Midbrain (tissue), 1 donor: ENCODE measurements around the gene PDYN.
A peak's percentile ranks its signal among the peaks of the same experiment; 100 is the strongest.

Source experiments
- DNase-seq: peaks from one replicate; lab custom pipeline; 2025; lab: John Stamatoyannopoulos, UW

The PDYN gene

DNA sequence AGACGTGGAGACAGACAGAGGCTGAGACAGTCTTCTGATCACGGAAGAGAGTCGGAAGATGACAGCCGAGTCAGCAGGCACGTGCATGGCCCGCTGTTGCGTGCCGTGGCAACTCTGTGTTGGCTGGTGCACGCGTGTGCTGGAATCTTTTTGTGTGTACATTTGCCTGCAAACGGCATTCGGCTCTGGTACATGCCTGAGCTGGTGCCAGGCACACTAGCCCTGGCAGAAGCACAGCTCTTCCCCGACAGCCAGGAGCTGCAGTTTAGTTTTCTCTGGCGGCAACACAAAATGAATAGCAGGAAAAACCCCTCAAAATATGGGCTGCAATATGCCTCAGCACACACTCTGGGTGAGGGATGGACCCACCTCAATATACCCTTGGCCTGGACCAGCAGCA, 769 bp upstream of the PDYN start:
- DNase-seq: no peak

DNA sequence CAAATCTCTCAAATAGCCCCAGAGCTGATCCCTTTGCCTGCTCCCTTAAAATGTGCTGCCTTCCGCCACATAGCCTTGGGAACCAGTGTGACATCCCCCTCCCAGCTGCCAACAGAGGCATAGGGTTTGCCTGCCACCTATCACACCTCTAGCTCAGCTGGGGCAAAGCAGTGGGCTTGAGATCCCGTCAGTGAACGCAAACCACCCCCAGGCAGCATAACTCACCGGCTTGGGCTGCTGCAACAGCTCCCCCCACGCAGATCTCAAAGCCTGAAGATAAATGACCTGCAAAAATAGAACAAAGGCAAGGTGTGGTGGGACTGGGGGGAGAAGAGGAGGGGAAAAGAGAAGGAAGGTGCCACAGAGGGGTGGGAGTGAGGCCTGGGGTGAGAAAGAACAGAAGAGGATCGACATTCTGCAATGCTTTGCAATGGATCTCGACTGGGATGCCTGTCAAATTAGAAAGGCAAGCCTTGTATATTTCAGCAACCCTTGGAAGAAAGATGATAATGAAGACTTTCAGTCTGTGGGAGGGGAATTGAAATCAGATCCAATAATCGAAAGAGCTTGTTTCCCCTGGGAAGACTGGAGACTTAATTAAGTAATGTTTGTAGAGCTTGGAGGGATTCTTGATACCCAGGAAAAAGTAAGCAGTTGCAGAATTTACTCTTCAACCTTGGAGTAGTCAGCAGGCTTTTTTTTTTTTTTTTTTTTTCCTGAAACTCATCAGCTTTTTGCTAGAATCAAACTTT, 1.3 kb downstream of the PDYN start:
- DNase-seq: no peak

DNA sequence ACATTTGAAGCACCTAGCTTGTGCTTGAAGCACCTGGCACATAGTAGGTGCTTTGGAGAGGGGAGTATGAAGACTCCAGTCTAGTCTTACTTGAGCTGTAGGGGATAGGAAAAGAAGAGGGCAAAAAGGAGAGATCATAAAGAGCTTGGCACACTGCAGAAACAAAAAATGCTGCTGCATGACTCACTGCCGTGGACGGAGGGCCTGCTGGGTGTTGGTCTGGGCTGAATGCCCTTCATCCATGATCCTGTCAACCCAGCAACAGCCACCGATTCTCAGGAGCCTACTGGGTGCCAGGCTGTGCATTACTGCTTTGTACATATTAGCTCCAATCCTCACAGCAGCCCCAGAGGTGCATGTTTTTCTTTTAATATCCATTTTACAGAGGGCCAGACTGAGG, 6.0 kb downstream of the PDYN start:
- no peak for DNase-seq

DNA sequence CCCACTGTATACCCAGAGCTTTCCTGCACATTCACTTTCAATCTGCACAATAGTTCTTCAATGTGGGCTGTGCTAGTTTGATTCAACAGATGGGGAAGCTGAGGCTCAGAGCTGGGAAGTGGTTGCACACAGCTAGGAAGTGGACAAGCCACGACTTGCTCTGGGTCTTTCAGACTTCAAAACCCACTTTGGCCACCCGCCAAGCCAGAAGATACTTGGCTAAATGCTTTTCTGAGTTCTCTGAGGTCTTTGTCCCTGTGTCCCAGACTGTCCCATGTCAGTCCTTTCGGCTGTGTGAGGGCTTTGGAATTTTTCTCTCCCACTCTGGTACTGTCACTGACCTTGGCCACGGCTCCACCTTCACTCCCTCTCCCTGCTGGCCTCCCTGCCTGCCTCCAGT, 10.6 kb downstream of the PDYN start:
- DNase-seq: no peak

DNA sequence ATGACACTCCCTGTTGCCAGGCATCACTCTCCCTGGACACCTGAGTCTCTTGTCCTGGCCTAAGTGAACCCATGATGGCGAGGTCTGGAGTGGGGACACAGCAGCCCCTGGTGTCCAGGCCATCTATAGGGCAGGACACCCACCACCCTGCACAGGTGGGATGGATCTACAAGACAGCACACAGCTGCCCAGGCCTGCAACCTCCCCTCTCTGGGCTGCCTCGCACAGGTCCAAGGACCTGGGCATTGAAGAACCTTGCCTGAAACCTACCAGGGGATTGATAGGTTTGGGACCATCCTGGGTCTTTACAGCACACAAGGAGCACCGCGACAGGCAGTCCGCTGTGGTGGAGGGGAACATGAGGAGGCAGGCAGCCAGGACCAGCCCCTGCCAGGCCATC, 11.2 kb downstream of the PDYN start:
- no peak for DNase-seq

DNA sequence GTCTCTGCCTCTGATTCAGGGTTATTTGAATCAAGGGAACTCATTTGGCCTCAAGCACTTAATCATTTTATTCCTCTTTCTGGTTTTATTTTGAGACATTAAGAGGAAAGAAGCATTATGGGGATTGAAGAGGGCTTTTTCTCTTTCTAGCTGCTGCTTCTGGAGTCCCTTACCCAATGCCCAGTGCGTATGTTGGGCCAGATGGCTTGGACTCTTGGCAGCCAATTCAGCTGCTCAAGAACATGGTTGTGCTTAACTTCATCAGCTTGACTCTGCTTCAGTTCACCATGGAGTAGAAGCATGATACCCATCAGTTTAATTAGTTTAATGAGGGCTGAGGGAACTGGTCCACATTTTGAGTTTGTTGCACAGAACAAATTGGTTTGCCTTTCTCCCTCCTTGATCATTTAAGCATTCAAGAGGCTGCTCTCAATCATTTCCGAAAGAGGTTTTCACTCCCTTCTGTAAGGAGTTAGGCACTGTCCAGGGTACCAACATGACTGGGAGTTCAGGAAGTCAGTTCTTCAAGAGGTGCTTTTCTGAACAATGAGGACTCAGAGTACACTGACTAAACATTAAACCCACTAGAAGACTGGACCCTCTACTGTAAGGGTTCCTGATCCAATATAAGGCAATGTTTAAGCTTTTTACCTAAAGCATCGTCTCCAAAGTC, 14.6 kb downstream of the PDYN start:
- no peak for DNase-seq

DNA sequence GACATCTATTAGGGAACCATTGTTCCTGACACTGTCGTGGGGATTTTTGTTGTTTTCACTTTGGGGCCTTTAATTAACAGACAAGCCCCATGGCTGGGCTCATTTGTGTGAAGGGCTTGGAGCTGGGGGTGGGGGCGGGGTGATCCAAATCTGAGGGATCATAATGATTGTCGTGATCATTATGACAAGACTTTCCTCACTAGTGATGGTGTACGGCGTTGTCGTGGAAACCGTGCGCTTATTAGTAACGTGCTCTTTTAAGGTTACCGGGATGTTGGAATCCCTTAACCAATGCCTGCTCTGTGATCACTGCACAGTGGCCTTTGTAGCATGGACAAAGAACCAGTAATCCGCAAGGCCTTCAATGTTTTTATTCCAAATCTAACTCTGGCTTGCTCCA, 18.6 kb downstream of the PDYN start:
- DNase-seq: no peak

DNA sequence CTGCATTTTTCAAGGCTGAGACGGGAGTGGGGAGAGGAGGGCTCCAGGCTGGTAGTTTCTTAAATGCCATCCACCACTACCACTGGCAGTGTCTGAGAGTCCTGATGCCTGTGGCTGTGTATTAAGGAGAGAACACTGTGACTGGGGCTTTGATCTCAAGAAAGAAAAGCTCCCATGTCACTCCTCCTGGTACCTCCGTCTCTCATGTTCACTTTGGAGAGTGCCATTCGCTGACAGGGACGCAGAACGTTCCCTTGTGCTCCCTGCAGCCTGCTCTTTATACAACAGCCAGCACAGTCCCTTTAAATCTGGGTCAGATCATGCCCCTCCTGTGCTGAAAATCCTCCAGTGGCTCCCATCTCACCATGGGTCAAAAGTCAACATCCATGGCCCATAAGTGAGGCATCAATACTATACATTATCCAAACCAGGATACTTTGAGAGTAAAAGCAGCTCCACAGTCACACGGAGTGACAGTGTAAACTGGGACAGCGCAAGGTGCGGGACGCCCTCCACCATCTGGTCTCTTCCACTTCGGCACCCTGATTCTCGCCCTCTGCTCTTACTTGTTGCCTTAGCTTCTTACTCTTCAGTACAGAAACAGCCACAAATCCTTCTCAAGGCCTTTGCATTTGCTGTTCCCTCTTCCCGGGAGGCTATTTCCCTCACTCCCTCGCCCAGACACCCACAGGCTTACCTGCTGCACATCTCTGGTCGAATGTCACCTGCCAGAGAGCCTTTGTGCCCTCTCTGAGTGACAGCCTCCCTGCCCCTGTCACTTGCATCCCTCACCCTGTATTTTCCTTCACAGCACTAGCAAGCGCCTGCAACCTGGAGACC, 20.0 kb downstream of the PDYN start:
- no peak for DNase-seq

DNA sequence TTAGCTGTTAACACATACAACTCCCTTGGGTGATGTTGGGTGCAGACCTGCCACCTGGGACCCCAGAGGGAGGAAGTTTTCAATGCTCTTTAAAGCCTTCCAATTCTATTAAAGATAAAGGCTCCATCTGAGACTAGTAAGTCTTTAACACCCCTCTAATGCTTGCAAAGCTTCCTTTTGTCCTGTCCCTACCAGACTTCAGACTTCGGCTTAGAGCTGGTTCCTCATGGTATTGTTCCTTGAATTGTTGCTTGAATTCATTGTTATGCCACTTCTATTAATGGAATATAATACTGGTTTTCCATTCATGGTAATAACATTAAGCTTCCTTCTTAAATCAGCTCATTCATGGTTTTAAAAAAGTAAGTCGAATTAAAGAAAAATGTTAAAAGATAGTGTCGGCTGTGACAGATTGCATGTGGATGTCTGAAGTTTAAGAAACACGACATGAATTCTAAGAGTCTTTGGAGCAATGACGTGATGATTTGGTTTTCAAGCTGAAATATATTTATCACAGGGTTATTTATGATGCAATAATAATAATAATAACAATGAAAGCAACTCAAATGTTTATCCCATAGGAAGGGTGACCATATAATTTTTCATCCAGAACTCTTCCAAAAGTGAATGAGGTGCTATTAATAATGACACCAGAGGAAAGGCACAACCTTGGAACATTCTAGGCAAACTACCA, 21.8 kb downstream of the PDYN start:
- DNase-seq: no peak

DNA sequence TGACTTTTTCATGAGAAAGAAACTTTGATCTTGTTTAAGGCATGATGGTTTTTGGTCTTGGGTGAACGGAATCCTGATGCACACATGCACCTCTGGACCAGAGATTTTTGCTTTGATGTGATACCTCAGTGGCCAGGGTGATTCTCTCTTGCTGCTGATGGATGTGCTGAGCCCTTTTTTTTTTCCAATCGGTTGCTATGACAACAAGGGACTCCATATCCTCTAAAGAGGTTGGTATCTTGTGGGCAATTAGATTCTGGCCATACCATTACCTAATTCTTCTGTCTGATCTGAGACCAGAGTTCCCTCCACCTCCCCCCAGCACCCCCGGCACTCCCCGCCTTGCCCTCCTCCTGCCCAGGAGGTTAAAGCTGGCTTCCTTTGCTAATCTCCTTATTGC, 24.9 kb downstream of the PDYN start:
- no peak for DNase-seq

DNA sequence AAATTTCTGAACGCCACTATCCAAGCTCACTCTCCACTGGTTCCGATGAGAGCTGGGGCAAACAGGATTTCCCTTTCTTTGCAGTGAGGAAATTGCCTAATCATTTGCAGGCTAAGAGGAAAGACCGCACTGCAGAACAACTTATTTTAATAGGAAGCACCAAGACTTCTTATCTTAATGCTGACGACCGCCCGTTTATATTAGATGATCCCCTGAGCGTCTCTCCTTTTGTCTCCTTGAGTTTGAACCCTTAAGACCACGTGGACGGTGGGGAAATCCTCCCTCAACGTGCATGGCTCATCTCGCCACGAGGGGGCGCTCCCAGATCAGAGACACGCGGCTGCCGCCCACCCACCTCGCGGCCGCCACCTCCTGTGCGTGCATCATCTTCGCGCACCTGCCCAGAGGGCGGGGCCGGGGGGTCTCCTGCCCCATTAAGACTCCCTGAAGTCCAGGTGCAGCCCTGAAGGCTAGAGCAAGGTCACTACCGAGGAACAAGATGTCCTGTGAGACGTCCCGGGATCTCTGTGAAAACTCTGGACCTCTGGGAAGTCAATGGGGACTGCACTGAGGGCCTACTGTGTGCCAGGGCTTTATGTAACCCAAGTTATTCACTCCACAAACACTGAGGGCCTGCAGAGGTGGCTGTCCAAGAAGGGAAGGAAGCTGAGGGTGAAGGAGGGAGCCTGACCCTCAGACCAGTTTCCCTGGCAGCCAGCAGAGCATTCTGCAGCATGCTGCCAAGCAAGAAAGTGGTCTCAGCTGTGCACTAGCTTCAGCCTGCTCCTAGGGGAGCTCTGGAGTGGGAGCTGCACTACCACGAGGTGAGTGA, 28.1 kb downstream of the PDYN start:
- peak; percentile 81 for DNase-seq

DNA sequence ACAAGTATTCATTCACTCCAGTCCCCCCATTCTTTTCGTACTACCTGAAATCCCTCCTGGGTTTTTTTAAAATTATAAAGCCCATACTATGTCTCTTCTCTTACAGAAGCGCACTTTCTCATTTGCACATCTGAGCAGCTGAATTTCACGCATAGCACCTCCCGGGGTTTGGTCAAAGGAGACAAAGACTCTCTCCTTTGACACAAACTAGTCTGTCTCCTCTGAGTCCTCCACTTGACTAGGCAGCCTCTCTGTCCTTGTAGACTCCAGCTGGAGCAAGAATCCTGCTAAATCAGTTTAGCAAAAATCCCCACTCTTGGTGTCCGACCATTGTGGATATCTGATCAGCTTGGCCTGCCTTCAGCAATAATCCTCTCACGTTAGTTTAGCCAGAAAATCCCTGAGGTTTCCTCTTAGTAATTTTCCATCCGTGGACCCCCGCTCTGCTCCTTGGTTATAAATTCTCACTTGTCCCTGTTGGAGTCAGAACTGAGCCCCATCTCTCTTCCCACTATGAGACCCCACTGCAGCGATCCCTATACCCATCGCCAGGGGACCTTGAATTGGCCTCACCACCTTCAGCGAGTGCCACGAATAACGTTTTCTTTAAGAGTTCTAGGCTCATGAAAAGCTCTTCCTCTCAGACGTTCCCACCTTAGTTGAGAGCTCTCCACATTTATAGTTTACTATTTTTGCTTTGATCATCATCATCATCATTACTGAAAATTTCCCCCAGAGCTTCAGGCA, 29.0 kb downstream of the PDYN start:
- no peak for DNase-seq

DNA sequence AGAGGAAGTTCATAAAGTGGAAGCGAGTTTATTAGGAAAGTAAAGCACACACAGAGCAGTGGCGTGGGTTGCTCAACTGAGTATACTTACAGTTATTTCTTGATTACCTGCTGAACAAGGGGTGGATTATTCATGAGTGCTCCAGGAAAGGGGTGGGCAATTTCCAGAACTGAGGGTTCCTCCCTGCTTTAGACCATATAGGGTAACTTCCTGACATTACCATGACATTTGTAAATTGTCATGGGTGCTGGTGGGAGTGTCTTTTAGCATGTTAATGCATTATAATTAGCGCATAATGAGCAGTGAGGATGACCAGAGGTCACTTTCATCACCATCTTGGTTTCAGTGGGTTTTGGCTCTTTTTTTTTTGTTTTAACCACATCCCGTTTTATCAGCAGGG, 29.8 kb downstream of the PDYN start:
- DNase-seq: no peak

DNA sequence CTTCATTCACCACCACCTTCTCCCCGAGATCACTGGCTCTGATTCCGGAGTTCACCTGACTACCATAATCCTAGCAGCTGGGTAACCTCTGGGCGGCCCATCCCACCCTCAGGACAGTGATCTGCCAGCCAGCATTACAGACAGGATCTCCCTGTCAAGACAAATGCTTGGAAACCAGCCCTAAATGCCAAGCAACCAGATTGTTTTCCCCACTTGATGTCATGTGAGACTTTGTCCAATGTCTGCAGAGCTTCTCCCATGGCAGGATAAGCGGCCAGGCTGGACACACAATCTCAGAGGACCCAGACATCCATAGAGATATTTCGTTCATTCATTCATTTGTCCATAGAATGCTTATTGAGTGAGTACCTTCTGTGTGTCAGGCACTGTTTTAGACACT, 32.5 kb downstream of the PDYN start:
- DNase-seq: no peak

DNA sequence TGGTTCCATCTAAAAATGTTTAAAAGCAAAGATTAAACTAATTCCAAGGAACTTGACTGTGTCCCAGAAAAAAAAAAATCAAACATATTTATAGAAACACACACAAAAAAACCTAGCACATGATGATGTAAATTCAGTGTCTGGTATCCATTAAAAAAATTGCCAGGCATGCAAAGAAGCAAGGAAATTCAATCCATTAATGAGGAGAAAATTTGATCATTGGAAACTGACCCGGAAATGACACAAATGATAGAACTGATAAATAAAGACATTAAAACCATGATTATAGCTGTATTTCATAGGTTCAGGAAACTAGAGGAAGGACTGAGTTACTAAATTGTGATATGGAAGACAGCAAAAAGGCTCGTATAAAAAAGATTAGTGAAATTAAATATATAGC, 34.7 kb downstream of the PDYN start:
- DNase-seq: no peak

DNA sequence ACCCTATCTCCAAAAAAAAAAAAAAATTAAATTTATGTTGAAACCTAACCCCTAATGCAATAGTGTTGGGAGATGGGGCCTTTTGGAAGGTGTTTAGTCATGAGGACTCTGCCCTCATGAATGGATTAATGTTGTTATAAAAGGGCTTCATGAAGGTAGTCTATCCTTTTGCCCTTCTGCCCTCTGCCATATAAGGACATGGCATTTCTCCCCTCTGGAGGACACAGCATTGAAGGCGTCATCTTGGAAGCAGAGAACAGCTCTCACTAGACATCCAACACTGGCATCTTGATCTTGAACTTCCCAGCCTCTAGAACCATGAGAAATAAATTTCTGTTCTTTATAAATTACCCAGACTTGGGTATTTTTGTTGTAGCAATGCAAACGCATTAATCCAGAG, 35.4 kb downstream of the PDYN start:
- no peak for DNase-seq

DNA sequence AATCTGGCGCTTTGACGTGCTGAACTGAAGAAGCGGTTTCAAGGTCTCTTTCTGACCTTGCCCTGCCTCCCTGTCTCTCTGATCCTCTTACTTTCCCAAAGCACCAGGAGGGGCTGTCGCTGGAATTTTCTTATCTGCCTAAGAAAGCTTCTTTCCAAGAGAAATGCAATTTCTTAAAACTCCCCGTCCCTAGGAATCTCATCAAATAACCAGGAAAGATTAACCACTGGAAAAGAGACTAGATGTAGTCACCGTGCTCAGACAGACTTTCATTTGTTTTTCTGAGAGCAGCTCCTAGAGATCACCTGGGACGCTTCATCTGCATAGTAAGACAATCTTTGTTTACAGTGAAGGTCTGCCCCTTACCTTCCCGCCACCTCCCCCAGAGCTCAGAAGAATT, 38.6 kb downstream of the PDYN start:
- no peak for DNase-seq

DNA sequence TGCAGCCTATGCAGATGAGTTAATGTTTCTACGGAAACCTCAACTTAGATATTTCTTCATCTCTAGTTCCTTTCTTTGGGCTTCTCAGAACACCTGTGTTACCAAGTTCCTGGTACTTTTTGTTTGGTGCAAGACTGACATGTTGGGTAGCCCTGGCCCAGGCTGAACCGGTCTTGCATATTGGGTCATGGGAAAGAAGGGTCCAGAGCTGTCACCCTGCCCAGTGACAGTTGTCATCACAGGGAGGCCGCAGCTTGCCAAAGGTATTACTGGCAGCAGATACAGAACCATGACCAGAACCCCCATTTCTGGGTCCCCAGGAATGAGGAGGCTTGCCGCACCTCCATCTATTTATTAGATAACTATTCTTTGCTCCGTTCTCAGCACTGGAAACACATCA, 40.2 kb downstream of the PDYN start:
- DNase-seq: no peak

DNA sequence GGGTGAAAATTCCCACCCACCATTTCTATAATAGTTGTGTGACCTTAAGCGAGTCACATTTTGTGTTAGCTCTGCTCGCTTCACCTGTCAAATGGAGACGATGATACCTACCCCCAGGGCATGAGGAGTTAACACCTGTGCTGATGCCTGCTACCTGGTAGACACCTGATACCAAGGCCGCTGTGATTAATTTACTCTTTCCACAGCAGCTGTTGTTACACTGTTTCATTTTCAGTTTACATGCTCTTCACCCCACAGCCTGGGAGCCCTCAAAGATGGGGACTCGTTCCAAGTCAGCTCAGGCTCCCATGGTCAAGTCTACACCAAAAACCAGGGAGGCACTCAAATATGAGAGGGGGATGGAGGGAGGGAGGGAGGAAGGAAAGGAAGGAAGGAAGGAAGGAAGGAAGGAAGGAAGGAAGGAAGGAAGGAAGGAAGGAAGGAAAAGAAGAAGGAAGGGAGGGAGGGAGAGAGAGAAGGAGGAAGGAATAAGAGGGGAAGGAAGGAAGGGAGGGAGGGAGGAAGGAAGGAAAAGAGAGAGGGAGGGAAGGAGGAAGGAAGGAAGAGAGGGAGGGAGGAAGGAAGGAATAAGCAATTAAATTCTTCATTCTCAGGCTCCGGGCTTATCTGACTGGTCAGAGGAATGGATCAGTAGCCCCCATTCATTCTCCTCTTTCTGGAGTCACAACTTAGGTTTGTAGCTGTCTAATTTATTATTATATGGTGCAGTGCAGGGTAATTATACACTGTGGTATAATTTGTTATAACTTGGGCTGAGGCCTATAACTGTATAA, 40.9 kb downstream of the PDYN start:
- no peak for DNase-seq
